HFFc6 (cell line): ENCODE measurements around the gene MVB12B. TPM values are rescaled to one million over a fixed set of nuclear protein-coding genes. Genes with fewer than 3 reads are reported as not detected.

ENCODE experiments used
- DNase-seq: peaks from one replicate; pipeline ENCODE4 v3.0.0-alpha.2; 2018
- H3K27ac Mint-ChIP-seq: 2 replicates; pipeline ENCODE4 v1.8.0; 2020; ENCODE audit warnings: mild to moderate bottlenecking, mixed read lengths
- H3K27me3 Mint-ChIP-seq: 2 replicates; pipeline ENCODE4 v1.8.0; 2021; ENCODE audit warnings: mild to moderate bottlenecking, moderate library complexity, mixed read lengths; ENCODE audit not compliant: insufficient read depth
- H3K36me3 Mint-ChIP-seq: 2 replicates; pipeline ENCODE4 v1.8.0; 2021; ENCODE audit warnings: low read depth, mixed read lengths
- H3K4me1 Mint-ChIP-seq: 2 replicates; pipeline ENCODE4 v1.8.0; 2020; ENCODE audit warnings: low read depth, mixed read lengths
- H3K4me3 Mint-ChIP-seq: 2 replicates; pipeline ENCODE4 v1.8.0; 2020; ENCODE audit warnings: mild to moderate bottlenecking, moderate library complexity, mixed read lengths
- H3K9me3 Mint-ChIP-seq: 2 replicates; pipeline ENCODE4 v1.8.0; 2020; ENCODE audit warnings: mild to moderate bottlenecking, mixed read lengths
- CTCF ChIP-seq: fragments of 200-600 bp; sonication (generic); IDR thresholded peaks from 2 replicates; pipeline ENCODE4 v1.5.0; 2021; ENCODE audit warnings: antibody characterized with exemption, mild to moderate bottlenecking
- total RNA-seq, 6 experiments: library from RNA; stranded (reverse); fragmentation: NEBNext Ultra II Directional; extraction: Animal tissue kit (Norgen Biotek cat#: 25700); gene quantifications; 2 replicates in 1 of 6; 3 replicates in 5 of 6; pipeline ENCODE4 v1.2.3, GENCODE V29; 2021

Gene MVB12B
- total RNA-seq, 6 experiments from 2014 or later: 4.4 to 8.3 (median 6.7) TPM

DNA sequence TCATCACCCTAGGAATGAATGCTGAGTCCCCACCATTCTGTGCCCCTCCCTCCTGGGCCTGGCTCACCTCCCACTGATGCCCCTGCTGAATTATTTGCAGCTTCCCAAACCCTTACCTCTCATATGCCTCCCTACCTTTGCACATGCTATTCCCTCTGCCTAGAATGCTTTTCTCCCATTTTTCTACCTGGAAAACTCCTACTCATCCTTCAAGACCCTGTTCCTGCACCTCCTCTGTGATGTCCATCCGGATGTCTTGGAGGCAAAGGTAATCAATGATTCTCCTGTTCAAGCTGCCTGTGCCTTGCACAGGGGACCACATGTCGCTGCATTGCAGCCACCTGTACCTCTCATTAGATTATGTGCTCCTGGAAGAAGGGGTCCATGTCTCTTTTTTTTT, 182.3 kb downstream of the MVB12B start:
- H3K27me3 Mint-ChIP-seq: peaks cover 31% of the 10 kb centered on the region
- TF ChIP-seq CTCF: no peak
- H3K36me3 Mint-ChIP-seq: no peaks in the 10 kb centered on the region
- H3K27ac Mint-ChIP-seq: no peak overlapping the region
- no peaks in the 10 kb centered on the region for H3K4me1 Mint-ChIP-seq
- no peak overlapping the region for H3K4me3 Mint-ChIP-seq
- no peaks in the 10 kb centered on the region for H3K9me3 Mint-ChIP-seq
- no peak for DNase-seq

DNA sequence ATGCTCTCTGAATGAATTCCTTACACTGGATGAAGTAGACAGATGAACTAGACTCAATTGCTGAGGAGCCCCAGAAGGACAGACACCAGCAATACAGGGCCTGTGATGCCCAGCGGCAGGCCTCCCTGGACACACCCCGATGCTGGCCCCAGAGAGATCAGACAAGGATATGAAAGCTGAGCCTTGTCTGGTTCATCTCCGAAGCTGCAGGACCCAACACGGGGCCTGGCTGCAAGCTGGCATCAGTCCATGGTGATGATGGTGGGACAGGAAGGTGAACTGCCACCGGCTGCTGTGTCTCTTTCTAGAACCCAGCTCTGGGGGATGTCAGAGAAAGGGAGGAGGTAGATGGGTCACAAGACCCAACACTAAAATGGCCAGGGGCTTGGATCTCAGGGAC, 183.1 kb downstream of the MVB12B start:
- Mint-ChIP-seq H3K27ac (no peak overlapping the region), H3K4me3 (no peak overlapping the region), H3K4me1 (no peaks in the 10 kb centered on the region), H3K27me3 (peaks cover 31% of the 10 kb centered on the region), H3K36me3 (no peaks in the 10 kb centered on the region), H3K9me3 (no peaks in the 10 kb centered on the region)
- TF ChIP-seq CTCF: no peak
- DNase-seq: no peak

DNA sequence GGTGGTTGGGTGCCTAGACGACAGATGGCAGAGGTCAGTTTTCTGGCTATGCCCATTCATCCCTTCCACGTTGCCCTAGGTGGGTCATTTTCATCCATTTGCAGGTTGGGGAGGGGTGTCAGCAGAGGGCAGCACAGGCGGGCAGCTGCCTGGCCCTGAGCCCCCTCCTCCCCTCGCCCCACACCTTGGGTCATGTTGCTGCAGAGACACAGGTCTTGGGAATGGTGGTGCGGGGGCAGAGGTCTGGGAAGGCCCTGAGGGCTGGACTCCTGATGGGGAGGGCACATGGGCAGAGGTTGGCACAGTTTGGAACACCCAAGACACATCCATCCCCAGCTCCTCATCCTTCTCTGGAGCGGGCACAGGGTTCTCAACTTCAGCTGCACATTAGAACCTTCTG, 183.9 kb downstream of the MVB12B start:
- Mint-ChIP-seq H3K27me3 (peaks cover 30% of the 10 kb centered on the region), H3K4me3 (no peak overlapping the region), H3K9me3 (no peaks in the 10 kb centered on the region), H3K4me1 (no peaks in the 10 kb centered on the region), H3K27ac (no peak overlapping the region), H3K36me3 (no peaks in the 10 kb centered on the region)
- no peak for TF ChIP-seq CTCF
- DNase-seq: no peak

DNA sequence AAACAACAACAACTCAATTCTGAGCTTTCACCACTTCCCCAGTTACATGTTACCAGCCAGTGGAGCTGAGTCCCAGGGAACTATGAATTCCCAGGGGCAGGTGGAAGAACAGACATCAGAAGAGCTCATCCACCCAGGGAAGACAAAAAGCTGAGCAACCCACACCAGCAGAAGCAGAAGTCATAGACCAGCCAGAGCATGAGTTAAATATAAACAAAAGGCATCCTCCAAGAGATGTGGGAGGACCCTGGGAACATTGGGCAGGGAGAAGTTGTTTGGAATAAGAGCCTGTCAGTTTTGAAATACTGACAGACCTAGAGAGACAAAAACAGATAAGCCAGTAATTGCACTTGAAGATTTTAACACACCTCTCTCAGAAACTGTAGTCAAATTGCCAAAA, 184.8 kb downstream of the MVB12B start:
- Mint-ChIP-seq H3K36me3 (no peaks in the 10 kb centered on the region), H3K9me3 (no peaks in the 10 kb centered on the region), H3K4me1 (peaks cover 3% of the 10 kb centered on the region), H3K27ac (no peak overlapping the region), H3K27me3 (peaks cover 25% of the 10 kb centered on the region), H3K4me3 (no peak overlapping the region)
- DNase-seq: no peak
- no peak for TF ChIP-seq CTCF

DNA sequence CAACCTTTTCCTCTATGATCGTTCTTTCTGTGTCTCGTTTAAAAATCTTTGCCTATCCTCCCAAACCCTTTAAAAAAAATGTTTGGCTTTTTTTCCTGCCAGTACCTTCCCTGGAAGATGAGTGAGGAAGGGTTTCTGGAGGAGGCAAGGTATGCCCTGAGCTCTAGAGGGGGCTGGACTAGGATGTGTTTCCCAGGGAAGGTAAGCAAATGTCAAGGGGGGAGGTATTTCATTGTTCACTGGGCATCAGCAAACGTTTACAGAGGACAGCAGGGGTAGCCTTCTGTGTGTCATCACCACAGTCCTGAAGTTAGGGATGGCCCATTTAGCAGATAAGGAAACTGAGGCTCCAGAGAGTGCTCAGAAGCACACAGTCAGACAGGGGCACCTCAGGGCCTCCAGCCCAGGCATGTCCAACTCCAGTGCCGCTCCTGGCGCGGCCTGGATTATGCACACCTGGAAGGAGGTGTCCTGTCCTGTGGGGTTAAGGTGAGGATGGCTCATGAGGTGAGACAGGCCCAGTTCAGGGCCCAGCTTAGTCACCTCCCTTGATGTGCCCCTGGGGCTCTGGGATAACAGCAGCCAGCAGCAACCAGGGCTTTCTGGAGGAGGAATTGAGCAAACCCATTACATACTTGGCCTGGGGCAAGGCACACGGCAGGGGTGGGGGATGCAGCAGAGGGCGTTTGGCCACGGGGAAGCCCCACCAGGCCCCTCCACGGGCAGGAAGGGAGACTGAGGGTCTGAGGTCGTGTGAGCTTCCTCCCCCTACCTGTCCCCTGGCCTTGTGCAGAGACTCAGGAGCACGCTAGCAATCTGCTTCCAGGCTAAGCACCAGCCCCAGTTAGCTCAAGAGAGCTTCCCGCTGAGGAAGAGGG, 186.8 kb downstream of the MVB12B start:
- Mint-ChIP-seq H3K4me1 (peaks cover 23% of the 10 kb centered on the region), H3K36me3 (no peaks in the 10 kb centered on the region), H3K27me3 (peaks cover 20% of the 10 kb centered on the region), H3K4me3 (no peak overlapping the region), H3K27ac (no peak overlapping the region), H3K9me3 (no peaks in the 10 kb centered on the region)
- no peak for TF ChIP-seq CTCF
- no peak for DNase-seq
